D721Med (cell line): ENCODE data around the gene CDC42SE2.
"Not testable (repeated sequence)": the region's sequence is repeated elsewhere in the genome, so short reads cannot be mapped to it uniquely, and the experiment has no call there.

ENCODE experiments used
- DNase-seq: peaks from one replicate; pipeline ENCODE4 v3.0.0; 2011; ENCODE audit warnings: low spot score; ENCODE audit not compliant: insufficient read length
- FAIRE-seq: peaks from 2 replicates; lab custom pipeline; 2011; peaks lifted over from hg19 to GRCh38; lab: Jason Lieb, UNC
- CTCF ChIP-seq: IDR thresholded peaks from 2 replicates; pipeline ENCODE4 v1.5.1; 2012; ENCODE audit warnings: mild to moderate bottlenecking, control low read depth; ENCODE audit not compliant: insufficient read depth; ENCODE audit errors: missing control alignments

CDC42SE2 gene

GRCh38 chr5:131299465-131299864 is 35.6 kb downstream of the CDC42SE2 start:
- TF ChIP-seq CTCF: no peak
- FAIRE-seq (no peak), DNase-seq (no peak)

- FAIRE-seq (no peak), DNase-seq (no peak)
- TF ChIP-seq CTCF: no peak
These were observed 38.7 kb downstream of the CDC42SE2 start for GRCh38 chr5:131302506-131302905.

GRCh38 chr5:131303537-131303936 is 39.7 kb downstream of the CDC42SE2 start:
- DNase-seq (no peak), FAIRE-seq (no peak)
- TF ChIP-seq CTCF: no peak

- FAIRE-seq: no peak
- TF ChIP-seq CTCF: no peak
- DNase-seq: no peak
These were observed 40.6 kb downstream of the CDC42SE2 start for GRCh38 chr5:131304414-131304813.

- DNase-seq: no peak
- no peak for FAIRE-seq
- TF ChIP-seq CTCF: no peak
These were observed 41.4 kb downstream of the CDC42SE2 start for GRCh38 chr5:131305138-131305689.

GRCh38 chr5:131305906-131306305 is 42.1 kb downstream of the CDC42SE2 start:
- FAIRE-seq (no peak), DNase-seq (no peak)
- no peak for TF ChIP-seq CTCF

DNA sequence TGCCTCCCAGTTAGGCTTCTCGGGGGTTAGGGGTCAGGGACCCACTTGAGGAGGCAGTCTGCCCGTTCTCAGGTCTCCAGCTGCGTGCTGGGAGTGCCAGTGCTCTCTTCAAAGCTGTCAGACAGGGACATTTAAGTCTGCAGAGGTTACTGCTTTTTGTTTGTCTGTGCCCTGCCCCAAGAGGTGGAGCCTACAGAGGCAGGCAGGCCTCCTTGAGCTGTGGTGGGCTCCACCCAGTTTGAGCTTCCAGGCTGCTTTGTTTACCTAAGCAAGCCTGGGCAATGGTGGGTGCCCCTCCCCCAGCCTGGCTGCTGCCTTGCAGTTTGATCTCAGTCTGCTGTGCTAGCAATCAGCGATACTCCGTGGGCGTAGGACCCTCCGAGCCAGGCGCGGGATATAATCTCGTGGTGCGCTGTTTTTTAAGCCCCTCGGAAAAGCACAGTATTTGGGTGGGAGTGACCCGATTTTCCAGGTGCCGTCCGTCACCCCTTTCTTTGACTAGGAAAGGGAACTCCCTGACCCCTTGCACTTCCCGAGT is 48.5 kb downstream of the CDC42SE2 start:
- not testable (repeated sequence) for DNase-seq, FAIRE-seq
